ENCODE data around the gene ICAM1.

- TF ChIP-seq CTCF (IDR thresholded peaks at IDR 0.05) (no peak), POLR2A (IDR thresholded peaks at IDR 0.05) (no peak)
Measured at GRCh38 chr19:10246511-10246910, 24.4 kb upstream of the ICAM1 start.

Measured in uterus (tissue), 2 donors.